HG03175 (cell line): ENCODE results near the gene PROZ.
A peak's percentile ranks its signal among the peaks of the same experiment; 100 is the strongest.

Experiments
- ATAC-seq: cut with Tn5 transposase; IDR thresholded peaks from one replicate; pipeline ENCODE4 v1.9.1; 2021; ENCODE audit warnings: mild to moderate bottlenecking, moderate library complexity; ENCODE audit not compliant: unreplicated experiment

The PROZ gene

DNA sequence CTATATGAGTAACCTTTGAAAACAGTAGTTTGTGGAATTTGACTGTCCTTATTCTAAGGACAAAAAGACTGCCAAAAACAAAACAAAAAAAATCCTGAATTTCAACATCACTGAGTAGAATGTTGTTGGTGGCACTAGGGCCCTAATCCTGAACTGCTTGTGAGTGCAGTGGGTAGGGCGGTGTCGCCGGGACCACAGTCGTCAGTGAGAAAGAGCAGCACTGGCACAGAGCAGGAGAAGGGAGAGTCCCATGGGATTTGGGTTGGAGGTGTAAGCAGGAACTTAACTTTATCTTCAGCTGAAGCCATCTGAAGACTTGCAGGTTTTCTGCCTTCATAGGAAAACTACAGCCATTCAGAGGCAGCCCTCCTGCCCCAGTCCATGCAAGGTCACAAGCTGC, 44.5 kb downstream of the PROZ start:
- ATAC-seq, result no peak

DNA sequence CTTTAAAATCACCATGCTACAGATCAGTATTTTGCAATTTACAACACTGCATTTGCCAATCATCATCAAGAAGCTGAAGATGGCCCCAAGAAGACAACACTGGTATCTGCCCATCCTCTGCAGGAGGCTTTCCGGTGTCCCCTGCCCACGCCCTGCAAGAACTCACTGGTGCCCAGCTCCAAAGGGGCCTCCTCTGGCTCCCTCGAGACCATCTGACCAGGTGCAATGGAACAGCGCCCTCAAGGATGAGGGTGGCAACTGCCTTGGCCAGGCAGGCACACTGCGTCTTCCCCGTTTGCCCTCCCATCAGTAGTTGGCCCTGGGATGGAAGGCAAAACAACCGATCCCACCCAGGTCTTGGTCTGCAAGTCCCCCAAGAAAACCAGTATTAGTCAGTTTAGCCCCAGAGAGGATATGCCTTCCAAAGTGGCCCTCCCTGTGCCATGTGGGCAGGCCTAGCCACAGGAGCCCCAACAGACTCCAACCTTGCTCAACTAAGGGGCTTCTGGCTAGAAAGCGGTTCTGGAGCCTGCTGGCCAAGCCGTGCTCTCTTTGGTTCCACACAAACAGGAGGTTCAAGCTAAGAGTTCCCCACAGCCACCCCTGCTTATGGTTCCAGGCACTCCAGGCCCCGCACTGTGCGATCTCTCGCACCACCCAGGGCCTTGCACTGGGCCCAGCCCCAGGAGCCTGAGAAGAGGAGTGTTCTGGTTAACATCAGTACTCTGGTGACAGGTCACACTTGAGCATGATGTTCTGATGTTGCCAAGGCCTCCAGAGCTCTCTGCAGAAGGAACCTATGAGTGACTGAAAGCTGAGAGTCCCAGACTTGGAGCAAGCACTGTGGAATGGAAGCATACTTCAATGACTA, 45.3 kb downstream of the PROZ start:
- no peak for ATAC-seq

GRCh38 chr13:113204378-113204734, 45.9 kb downstream of the PROZ start:
- ATAC-seq, result no peak

DNA sequence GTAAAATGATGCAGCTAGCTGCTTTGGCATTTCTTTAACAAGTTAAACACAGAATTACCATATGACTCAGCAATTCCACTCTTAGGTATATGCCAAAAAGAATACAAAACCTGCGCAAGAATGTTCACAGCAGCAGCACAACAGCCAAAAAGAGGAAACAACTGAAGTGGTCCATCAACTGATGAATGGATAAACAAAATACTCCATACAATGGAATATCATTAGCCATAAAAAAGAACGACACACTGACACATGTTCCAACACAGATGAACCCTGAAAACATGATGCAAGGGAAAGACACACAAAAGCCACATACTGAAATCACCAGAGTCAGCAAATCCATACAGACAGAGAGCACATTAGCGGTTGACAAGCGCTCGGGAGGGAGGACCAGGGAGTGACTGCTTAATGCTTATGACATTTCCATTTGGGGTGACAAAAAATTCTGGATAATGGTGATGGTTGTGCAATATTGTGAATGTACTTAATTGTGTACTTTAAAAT, 47.0 kb downstream of the PROZ start:
- ATAC-seq, result no peak

DNA sequence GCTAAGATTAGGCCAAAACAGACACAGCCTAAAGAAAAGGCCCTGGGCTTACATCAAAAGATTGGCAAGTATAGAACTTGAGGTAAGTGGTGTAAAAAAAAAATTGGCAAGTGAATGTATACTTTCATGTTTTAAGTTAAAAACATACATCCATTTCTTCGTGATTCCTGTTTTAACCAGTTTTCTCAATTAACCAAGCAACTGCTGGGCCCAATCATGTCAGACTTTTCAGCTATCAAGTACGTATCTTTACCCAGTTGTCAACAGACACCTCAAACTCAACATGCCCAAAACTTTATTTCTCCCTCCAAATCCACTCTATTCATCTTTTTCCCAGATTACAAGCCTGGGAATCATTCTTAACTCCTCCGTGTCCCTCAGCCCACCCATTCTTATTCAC, 49.0 kb downstream of the PROZ start:
- no peak for ATAC-seq

DNA sequence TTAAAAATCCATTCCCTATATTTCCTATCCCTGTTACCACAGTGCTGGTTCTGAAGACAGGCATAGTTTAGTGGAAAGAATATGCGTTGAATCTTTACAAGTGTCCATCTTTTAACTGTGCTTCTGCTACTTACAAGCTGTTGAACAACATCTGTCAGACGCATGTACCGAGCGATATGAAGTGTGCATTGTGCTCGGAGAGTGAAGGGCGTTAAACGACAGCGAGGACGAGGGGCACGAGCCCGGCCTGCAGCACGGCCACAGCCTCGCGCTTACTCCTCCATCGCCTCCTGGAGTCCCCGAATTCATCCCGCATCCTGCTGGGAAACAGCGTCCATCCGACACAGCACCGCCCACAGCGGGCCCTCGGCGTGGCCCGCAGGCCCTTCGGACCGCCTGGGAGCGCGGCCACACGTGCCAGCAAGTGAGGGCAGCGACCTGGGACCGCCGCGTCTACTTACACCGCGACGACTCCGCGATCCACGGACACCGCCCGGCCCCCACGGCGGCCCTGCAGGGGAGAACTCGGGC, 49.5 kb downstream of the PROZ start:
- peak; percentile 9 for ATAC-seq

DNA sequence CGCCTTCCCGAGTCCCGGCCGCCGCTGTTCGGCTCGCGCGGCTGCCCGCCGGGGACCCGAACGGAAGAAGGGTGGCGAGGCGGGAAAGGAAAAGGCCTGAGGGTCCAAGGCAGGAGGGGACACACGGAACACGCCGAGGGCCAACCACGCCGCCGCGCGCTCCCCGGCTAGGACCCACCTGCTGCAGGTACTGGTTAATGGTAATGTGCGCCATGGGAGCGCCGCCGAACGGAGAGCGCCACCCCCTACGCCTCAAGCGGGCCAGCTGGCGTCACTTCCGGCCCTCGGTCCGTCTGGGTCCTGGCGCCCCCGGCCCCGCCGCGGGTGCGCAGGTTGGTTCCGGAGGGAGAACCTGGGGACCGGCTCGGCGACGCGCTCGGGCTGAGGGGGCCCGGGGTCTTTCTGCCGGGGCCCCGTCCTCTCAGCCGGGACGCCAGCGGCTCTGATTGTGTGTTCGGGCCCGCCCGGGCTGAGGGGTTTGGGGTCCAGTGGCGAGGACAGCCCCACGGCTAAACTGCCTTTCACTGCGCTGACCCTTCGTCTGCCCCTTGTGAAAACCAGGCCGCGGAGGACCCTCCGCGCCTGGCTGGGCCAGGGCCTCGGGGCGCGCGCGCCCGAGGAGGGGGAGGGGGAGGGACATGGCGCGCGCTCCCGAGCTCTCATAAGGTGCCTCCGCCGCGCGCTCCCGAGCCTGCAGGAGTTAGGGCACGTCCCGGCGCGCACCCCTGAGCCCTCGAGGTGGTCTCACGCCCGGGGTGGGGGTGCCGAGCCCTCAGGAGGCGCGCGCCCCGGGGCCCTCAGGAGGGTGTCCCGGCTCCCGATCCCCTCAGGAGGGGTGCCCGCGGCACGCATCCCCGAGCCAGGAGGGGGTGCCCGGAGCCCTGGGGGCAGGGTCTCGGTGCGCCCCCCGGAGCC, 50.2 kb downstream of the PROZ start, which contains the start of gene PCID2:
TSS of gene PCID2 (minus strand) at position 249 of the 915 bp plus-strand sequence. CDS start at position 214, 35 bp downstream.
- peak; percentile 73 for ATAC-seq

DNA sequence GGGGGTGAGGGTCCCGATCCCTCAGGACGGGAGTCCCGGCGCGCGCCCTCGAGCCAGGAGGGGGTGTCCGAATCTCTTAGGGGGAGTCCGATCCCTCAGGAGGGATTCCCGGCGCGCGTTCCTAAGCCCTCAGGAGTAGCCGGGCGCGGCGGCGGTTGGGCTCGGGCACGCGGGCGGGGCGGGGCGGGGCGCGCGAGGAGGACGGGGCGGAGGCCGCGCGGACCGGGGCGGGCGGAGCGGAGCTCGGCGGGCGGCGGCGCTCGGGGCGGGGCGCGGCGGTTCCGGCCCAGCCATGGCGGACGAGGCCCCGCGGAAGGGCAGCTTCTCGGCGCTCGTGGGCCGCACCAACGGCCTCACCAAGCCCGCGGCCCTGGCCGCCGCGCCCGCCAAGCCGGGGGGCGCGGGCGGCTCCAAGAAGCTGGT, 50.9 kb downstream of the PROZ start, which contains the start of gene CUL4A:
TSS of gene CUL4A (plus strand) at position 278 of the 423 bp plus-strand sequence. CDS start at position 293, 15 bp downstream.
- peak; percentile 38 for ATAC-seq

GRCh38 chr13:113209759-113210421, 51.4 kb downstream of the PROZ start:
- peak; percentile 48 for ATAC-seq

DNA sequence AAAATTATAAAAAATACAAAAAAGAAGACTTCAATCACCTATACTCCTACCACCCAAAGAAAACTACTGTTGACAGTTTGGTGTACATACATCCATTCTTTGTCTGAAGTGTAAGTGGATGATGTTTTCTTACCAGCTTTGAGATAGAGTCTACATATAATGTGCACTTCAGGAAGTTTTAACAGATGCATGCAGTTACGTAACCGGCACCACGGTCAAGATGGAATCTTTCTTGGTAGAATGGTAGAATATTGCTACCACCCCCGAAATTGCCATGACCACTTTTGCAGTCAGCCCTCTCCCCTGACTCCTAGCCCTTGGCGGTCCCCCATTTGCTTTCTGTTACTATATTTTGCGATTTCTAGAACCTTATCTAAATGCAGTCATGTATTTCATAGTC, 52.4 kb downstream of the PROZ start:
- no peak for ATAC-seq

DNA sequence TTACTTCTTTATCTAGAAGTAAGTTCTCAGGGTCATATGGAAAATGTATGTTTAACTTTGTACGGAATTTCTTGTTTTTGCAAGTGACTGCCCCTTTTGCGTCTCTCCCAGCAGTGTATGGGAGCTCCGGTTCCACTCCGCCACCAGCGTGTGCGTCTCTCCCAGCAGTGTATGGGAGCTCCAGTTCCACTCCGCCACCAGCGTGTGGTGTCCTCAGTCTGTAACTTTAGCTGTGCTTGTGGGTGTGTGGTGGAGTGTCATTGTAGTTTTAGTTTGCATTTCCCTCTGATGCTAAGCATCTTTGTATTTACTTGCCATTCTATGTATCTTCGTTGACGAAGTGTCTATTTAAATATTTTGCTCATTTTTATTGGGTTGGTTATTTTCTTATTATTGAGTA, 53.3 kb downstream of the PROZ start:
- ATAC-seq, result no peak

DNA sequence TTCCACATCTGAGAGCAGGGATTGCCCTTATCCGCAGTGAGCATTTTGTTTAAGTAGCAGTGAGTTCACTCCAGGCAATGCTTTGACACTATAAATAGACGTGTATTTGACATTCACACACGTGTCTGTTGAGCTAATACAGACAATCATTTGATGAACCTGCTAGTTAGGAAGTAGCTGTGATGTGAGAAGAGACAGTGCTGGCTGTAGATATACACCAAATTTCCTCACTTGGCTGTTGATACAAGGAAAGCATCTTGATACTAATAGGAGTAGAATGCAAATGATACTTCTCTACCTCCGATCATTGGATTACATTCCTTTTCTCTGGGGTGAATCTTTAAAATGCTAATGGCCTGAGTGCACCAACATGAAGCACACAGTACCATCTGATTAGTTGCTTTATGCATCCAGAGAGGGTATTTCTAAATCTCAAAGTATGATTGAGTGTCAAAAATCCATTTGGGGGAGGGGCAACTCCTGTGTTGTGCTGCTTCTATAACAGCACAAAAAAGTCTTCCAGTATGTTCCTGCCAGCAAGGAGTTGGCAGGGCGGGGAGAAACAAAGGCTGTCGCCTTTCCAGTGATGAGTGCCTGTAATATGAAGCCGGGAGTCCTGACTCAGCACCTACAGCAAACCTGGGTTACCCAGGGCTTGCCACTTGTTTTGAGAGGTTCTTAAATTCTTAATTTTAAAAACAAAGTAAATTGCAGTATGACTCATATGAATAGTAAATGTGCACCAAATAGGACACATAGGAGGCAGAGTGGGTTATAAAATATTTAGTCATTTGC, 58.0 kb downstream of the PROZ start:
- ATAC-seq, result no peak

- ATAC-seq, result no peak
These were observed 60.1 kb downstream of the PROZ start for GRCh38 chr13:113218586-113218985.

GRCh38 chr13:113219256-113219940, 61.0 kb downstream of the PROZ start:
- ATAC-seq, result no peak

GRCh38 chr13:113220141-113220598, 61.7 kb downstream of the PROZ start:
- ATAC-seq, result no peak

DNA sequence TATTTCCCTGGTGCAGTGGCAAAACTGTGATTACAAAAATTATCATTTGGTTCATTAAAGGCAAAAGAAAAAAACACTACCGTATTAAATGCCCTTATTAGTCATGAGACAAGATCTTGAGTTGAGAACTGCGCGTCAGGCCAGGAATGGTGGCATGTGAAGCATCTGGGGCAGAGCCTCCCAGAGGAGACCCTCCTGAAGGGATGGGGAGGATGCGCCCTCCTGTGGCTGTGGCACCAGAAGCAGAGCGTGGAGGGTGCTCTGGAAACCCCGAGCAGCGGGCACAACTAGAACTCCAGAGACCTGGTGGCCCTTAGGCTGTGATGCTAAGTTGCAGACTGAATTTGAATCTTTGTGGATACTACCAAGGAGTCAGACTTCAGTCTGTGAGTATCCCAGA, 62.4 kb downstream of the PROZ start:
- ATAC-seq, result no peak
